ENCODE results near the gene SLC34A3.

Gene SLC34A3

GRCh38 chr9:137275588-137276472 lies 45.1 kb downstream of the SLC34A3 start:
- DNase-seq (ENCODE audit: low read depth in 2 of 2) = no peak

GRCh38 chr9:137276473-137277328 lies 46.0 kb downstream of the SLC34A3 start:
- DNase-seq (ENCODE audit: low read depth in 2 of 2) = no peak

- no peak for DNase-seq (ENCODE audit: low read depth in 2 of 2)
Observed at GRCh38 chr9:137277329-137278041, 46.8 kb downstream of the SLC34A3 start, which contains the start of gene TOR4A. Gene TOR4A (plus strand): TSS chr9:137277726. CDS start chr9:137278690, 964 bp downstream.

- DNase-seq (ENCODE audit: low read depth in 2 of 2) = no peak
Observed at GRCh38 chr9:137278061-137278701, 47.5 kb downstream of the SLC34A3 start.

GRCh38 chr9:137278721-137279711 lies 48.3 kb downstream of the SLC34A3 start:
- no peak for DNase-seq (ENCODE audit: low read depth in 2 of 2)

GRCh38 chr9:137279741-137280473 lies 49.2 kb downstream of the SLC34A3 start:
- no peak for DNase-seq (ENCODE audit: low read depth in 2 of 2)

GRCh38 chr9:137280474-137281344 lies 50.0 kb downstream of the SLC34A3 start:
- DNase-seq (ENCODE audit: low read depth in 2 of 2) = no peak

- DNase-seq (ENCODE audit: low read depth in 2 of 2) = no peak
Observed at GRCh38 chr9:137281345-137282116, 50.8 kb downstream of the SLC34A3 start.

Data from fibroblast of skin of left biceps (primary cell).